HL-60 (cell line): ENCODE results near the gene MDFIC2.

ENCODE experiments used
- DNase-seq, 2 experiments: peaks; one replicate each; pipeline ENCODE4 v3.0.0-alpha.2; 2010 to 2020; ENCODE audit warnings: low read depth in 1 of 2, low spot score in 1 of 2
- H3K27ac ChIP-seq: fragments of 250-450 bp; sonication (Bioruptor Pico); replicated peaks from 2 replicates; pipeline ENCODE4 v1.5.1; 2020; ENCODE audit warnings: mild to moderate bottlenecking, moderate library complexity
- H3K27me3 ChIP-seq: fragments of 250-450 bp; sonication (Bioruptor Pico); 2 replicates; pipeline ENCODE4 v1.5.1; 2021; ENCODE audit warnings: mild to moderate bottlenecking, moderate library complexity; ENCODE audit not compliant: insufficient read depth, poor library complexity, severe bottlenecking
- H3K4me3 ChIP-seq: replicated peaks from 2 replicates; pipeline ENCODE4 v1.5.1; 2011; ENCODE audit warnings: mild to moderate bottlenecking, control low read depth, low read length; ENCODE audit not compliant: insufficient read depth
- CTCF ChIP-seq: IDR thresholded peaks from one replicate; pipeline ENCODE4 v1.5.1; 2011; ENCODE audit warnings: low read length, control low read depth, inconsistent platforms; ENCODE audit not compliant: insufficient read depth
- GABPA ChIP-seq: IDR thresholded peaks from 2 replicates; pipeline ENCODE4 v1.6.1; 2012; ENCODE audit warnings: low read depth
- POLR2AphosphoS5 ChIP-seq: IDR thresholded peaks from 2 replicates; pipeline ENCODE4 v1.6.1; 2012; ENCODE audit warnings: low read depth
- REST ChIP-seq: IDR thresholded peaks from 2 replicates; pipeline ENCODE4 v1.6.1; 2012; ENCODE audit warnings: low read depth; ENCODE audit not compliant: insufficient replicate concordance
- SPI1 ChIP-seq: IDR thresholded peaks from 2 replicates; pipeline ENCODE4 v1.6.1; 2012; ENCODE audit warnings: low read depth, mild to moderate bottlenecking, borderline replicate concordance

Gene MDFIC2

GRCh38 chr3:70264122-70264780, 48.2 kb downstream of the MDFIC2 start:
- Histone ChIP-seq H3K4me3 (no peak overlapping the region), H3K27me3 (no peaks in the 10 kb centered on the region), H3K27ac (no peak overlapping the region)
- TF ChIP-seq CTCF = no peak
- no peak for DNase-seq

GRCh38 chr3:70261283-70261682, 51.2 kb downstream of the MDFIC2 start:
- no peak for DNase-seq
- no peaks in the 10 kb centered on the region for H3K27me3 ChIP-seq
- H3K4me3 ChIP-seq = no peak overlapping the region
- no peak for TF ChIP-seq REST
- TF ChIP-seq SPI1 = no peak
- no peak for TF ChIP-seq CTCF
- TF ChIP-seq POLR2AphosphoS5 = no peak
- no peak for TF ChIP-seq GABPA
- no peak overlapping the region for H3K27ac ChIP-seq

GRCh38 chr3:70256566-70256965, 55.9 kb downstream of the MDFIC2 start:
- no peak overlapping the region for H3K4me3 ChIP-seq
- no peak overlapping the region for H3K27ac ChIP-seq
- no peak for DNase-seq
- H3K27me3 ChIP-seq = no peaks in the 10 kb centered on the region
- TF ChIP-seq REST = no peak
- TF ChIP-seq SPI1 = no peak

- no peak for DNase-seq
- Histone ChIP-seq H3K4me3 (no peak overlapping the region), H3K27me3 (no peaks in the 10 kb centered on the region), H3K27ac (no peak overlapping the region)
- TF ChIP-seq CTCF = no peak
- TF ChIP-seq GABPA = no peak
- TF ChIP-seq SPI1 = no peak
- no peak for TF ChIP-seq POLR2AphosphoS5
- no peak for TF ChIP-seq REST
These were observed 61.9 kb downstream of the MDFIC2 start for GRCh38 chr3:70250492-70250891.
